ENCODE results near the gene TEAD2.

Gene TEAD2

GRCh38 chr19:49362048-49362928 lies at the start of gene TEAD2:
TSS of gene TEAD2 (minus strand) at chr19:49362416. CDS start at chr19:49360075, 2,341 bp downstream.
- H3K27me3 Mint-ChIP-seq (ENCODE audit: low read depth, poor library complexity), result peaks cover 3% of the 10 kb centered on the region
- peak; percentile 86 for DNase-seq
- peak within 1 kb of the TSS; percentile 98 for H3K27ac Mint-ChIP-seq
- no peaks in the 10 kb centered on the region for H3K9me3 Mint-ChIP-seq
- H3K36me3 Mint-ChIP-seq (ENCODE audit: low read depth), result peaks cover 29% of the 10 kb centered on the region
- H3K4me3 Mint-ChIP-seq, result no peak within 1 kb of the TSS
- TF ChIP-seq CTCF (IDR thresholded peaks at IDR 0.05), result no peak
- H3K4me1 Mint-ChIP-seq, result peaks cover 33% of the 10 kb centered on the region

- H3K27me3 Mint-ChIP-seq (ENCODE audit: low read depth, poor library complexity), result peaks cover 12% of the 10 kb centered on the region
- no peak for DNase-seq
- TF ChIP-seq CTCF (IDR thresholded peaks at IDR 0.05), result no peak
- no peak overlapping the region for H3K27ac Mint-ChIP-seq
- peaks cover 85% of the 10 kb centered on the region for H3K4me1 Mint-ChIP-seq
- no peaks in the 10 kb centered on the region for H3K9me3 Mint-ChIP-seq
- no peaks in the 10 kb centered on the region for H3K36me3 Mint-ChIP-seq (ENCODE audit: low read depth)
- no peak overlapping the region for H3K4me3 Mint-ChIP-seq
Measured at GRCh38 chr19:49411681-49412326, 49.6 kb upstream of the TEAD2 start.

DNA sequence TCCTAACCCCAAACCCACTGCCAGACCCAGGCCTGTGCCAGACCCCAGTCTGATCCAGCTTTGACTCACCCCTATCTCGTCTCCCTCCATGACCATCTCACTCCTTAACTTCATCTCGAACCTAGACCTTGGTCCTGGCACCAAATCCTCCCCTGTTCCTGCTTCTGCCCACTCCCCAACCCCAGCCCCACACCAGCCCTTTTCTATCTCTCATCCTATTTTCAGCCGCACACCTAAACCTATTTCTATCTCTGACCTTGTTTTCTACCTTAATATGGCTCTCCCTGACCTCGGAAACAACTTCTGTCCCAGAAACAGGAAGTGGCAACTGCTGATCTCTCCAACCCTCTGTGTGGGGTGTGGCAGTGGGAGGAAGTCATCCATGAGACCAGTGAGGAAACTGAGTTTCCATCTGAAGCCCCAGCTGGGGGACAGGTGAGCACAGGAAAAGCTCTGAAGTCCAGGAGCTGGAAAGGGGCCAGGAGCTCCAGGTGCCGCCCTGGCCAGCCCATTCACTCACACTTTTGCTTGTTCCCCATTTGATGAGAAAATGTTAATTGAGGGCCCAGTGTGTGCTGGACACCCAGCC lies 47.3 kb upstream of the TEAD2 start:
- peak overlapping the region; percentile 13 for H3K4me3 Mint-ChIP-seq
- H3K27me3 Mint-ChIP-seq (ENCODE audit: low read depth, poor library complexity), result peaks cover 8% of the 10 kb centered on the region
- no peaks in the 10 kb centered on the region for H3K9me3 Mint-ChIP-seq
- H3K36me3 Mint-ChIP-seq (ENCODE audit: low read depth), result no peaks in the 10 kb centered on the region
- peak overlapping the region; percentile 29 for H3K27ac Mint-ChIP-seq
- no peak for DNase-seq
- peaks cover 89% of the 10 kb centered on the region for H3K4me1 Mint-ChIP-seq
- TF ChIP-seq CTCF (IDR thresholded peaks at IDR 0.05), result no peak

- no peaks in the 10 kb centered on the region for H3K36me3 Mint-ChIP-seq (ENCODE audit: low read depth)
- no peak for DNase-seq
- H3K4me1 Mint-ChIP-seq, result peaks cover 89% of the 10 kb centered on the region
- peak overlapping the region; percentile 13 for H3K4me3 Mint-ChIP-seq
- H3K9me3 Mint-ChIP-seq, result no peaks in the 10 kb centered on the region
- H3K27ac Mint-ChIP-seq, result peak overlapping the region; percentile 66
- no peak for TF ChIP-seq CTCF (IDR thresholded peaks at IDR 0.05)
- H3K27me3 Mint-ChIP-seq (ENCODE audit: low read depth, poor library complexity), result peaks cover 9% of the 10 kb centered on the region
Measured at GRCh38 chr19:49408816-49409440, 46.7 kb upstream of the TEAD2 start.

DNA sequence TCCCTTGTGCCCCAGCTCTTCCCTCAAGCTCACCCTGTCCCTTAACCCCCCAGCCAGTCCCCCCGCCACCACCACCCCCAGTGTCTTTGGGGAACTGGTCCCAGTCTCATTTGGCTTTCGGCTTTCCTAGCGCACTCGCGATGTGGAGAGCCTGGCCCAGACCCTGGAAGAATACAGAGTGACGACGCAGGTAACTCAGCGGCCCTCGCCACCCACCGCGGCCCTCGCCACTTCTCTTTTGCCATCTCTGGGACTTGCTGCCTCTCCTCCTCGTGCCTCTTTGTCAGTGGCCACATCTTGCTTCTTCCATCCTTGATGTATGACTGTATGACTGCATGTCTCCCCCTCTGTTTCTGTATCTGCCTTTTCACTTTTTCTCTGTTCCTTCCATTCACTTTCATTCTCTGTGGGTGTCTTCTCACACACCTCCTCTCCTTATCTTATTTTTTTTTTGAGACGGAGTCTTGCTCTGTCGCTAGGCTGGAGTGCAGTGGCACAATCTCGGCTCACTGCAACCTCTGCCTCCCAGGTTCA lies 45.3 kb upstream of the TEAD2 start:
- peaks cover 15% of the 10 kb centered on the region for H3K27me3 Mint-ChIP-seq (ENCODE audit: low read depth, poor library complexity)
- H3K4me1 Mint-ChIP-seq, result peaks cover 89% of the 10 kb centered on the region
- no peaks in the 10 kb centered on the region for H3K9me3 Mint-ChIP-seq
- H3K4me3 Mint-ChIP-seq, result no peak overlapping the region
- peak overlapping the region; percentile 21 for H3K27ac Mint-ChIP-seq
- DNase-seq, result no peak
- no peak for TF ChIP-seq CTCF (IDR thresholded peaks at IDR 0.05)
- H3K36me3 Mint-ChIP-seq (ENCODE audit: low read depth), result no peaks in the 10 kb centered on the region

All from nephron progenitor cell (in vitro differentiated cells).